ENCODE measurements around the gene ARAP2.

GRCh38 chr4:36260731-36261130 lies 16.4 kb upstream of the ARAP2 start:
- TF ChIP-seq POLR2A (IDR thresholded peaks at IDR 0.05; ENCODE audit: low read depth, low read length) (no peak), POLR2AphosphoS5 (IDR thresholded peaks at IDR 0.05; ENCODE audit: low read depth, low read length) (no peak), TAF1 (IDR thresholded peaks at IDR 0.05; ENCODE audit: borderline replicate concordance, low read depth, low read length) (no peak)
